Ovary (tissue), 9 donors: Measurements from ENCODE around the gene ETFA. TPM values are rescaled to one million over a fixed set of nuclear protein-coding genes. Genes with fewer than 3 reads are reported as not detected.

ENCODE experiments used
- DNase-seq, 5 donors: peaks; one replicate each; pipeline ENCODE4 v3.0.0-alpha.2; 2019 to 2020
- H3K27ac ChIP-seq, 2 donors: fragments of 200-600 bp; one replicate each; pipeline versions ENCODE4 v1.5.1 to v1.8.0; 2019 to 2022
- H3K27me3 ChIP-seq: fragments of 200-600 bp; one replicate; pipeline ENCODE4 v1.8.0; 2022
- H3K36me3 ChIP-seq: fragments of 200-600 bp; sonication (generic); one replicate; pipeline ENCODE4 v1.5.1; 2019
- H3K4me1 ChIP-seq: one replicate; pipeline ENCODE4 v1.8.1; 2013; ENCODE audit warnings: mild to moderate bottlenecking, moderate library complexity; ENCODE audit not compliant: insufficient read depth
- H3K4me3 ChIP-seq: fragments of 200-600 bp; sonication (generic); one replicate; pipeline ENCODE4 v1.5.1; 2017
- H3K9me3 ChIP-seq, 2 donors: fragments of 200-600 bp in 1 of 2; sonication (generic) in 1 of 2; one replicate each; pipeline versions ENCODE4 v1.5.1 to v1.8.1; 2013 to 2019; ENCODE audit warnings: mild to moderate bottlenecking in 1 of 2, moderate library complexity in 1 of 2
- CTCF ChIP-seq, 3 donors: fragments of 450-650 bp in 2 of 3; fragments of 200-600 bp in 1 of 3; IDR thresholded peaks; one replicate each; pipeline versions ENCODE4 v1.5.1 to v1.8.0; 2016 to 2022; ENCODE audit warnings: antibody characterized with exemption in 3 of 3, mild to moderate bottlenecking in 1 of 3
- EP300 ChIP-seq: sonication (generic); formaldehyde crosslinking; IDR thresholded peaks from one replicate; pipeline ENCODE4 v1.6.1; 2017; ENCODE audit warnings: antibody characterized with exemption
- POLR2A ChIP-seq: fragments of 450-650 bp; IDR thresholded peaks from one replicate; pipeline ENCODE4 v1.6.1; 2017; ENCODE audit warnings: antibody characterized with exemption, mild to moderate bottlenecking, moderate library complexity
- WGBS, 3 donors: extraction: QIAGEN DNeasy Blood & Tissue Kit in 1 of 3; methylation state at CpG; one replicate each; pipeline versions ENCODE4 v1.1.5 to v1.1.7; 2013 to 2017; 5-methylcytosine and 5-hydroxymethylcytosine counted together
- intact Hi-C, 4 donors: fragments of 100-400 bp; cut with DNase I; formaldehyde crosslinking; loops; one replicate each; pipeline versions ENCODE4 v1.11.0 to v1.15.1; 2022 to 2023
- polyA plus RNA-seq, 2 donors: library from polyadenylated mRNA; stranded (reverse); fragments of 200-250 nt in 1 of 2; fragments of 350-450 nt in 1 of 2; fragmentation: Illumina TruSeq in 1 of 2; extraction: RNeasy Lipid Tissue Mini Kit (QIAGEN cat#74804) in 1 of 2; gene quantifications; one replicate each; pipeline ENCODE4 v1.2.3, GENCODE V29; 2013 to 2014
- total RNA-seq, 7 donors: library from RNA; depleted of rRNA in 2 of 7; stranded (reverse); fragments of >200 nt in 2 of 7; fragmentation: NEBNext Ultra II Directional in 3 of 7; extraction: Animal tissue kit (Norgen Biotek cat#: 25700) in 3 of 7; gene quantifications; one replicate each; pipeline versions ENCODE4 v1.1.0 to v1.2.4, GENCODE V29; 2016 to 2023
- donor health status: DM: no; HTN: no; CAD: no; lungs with moderate emphysema.
- donor health status: DM: no; HTN: no; CAD: no.
- donor health status: Bipolar disorder and iron deficiency.
- donor health status: DM: yes; HTN: yes; CAD: no.
- donor health status: DM: no; HTN: no; CAD: no.
- donor health status: DM: yes; HTN: yes; CAD: no.

The ETFA gene
- total and polyA plus RNA-seq, 9 donors, result 45.8 to 97.4 (median 71.7) TPM

DNA sequence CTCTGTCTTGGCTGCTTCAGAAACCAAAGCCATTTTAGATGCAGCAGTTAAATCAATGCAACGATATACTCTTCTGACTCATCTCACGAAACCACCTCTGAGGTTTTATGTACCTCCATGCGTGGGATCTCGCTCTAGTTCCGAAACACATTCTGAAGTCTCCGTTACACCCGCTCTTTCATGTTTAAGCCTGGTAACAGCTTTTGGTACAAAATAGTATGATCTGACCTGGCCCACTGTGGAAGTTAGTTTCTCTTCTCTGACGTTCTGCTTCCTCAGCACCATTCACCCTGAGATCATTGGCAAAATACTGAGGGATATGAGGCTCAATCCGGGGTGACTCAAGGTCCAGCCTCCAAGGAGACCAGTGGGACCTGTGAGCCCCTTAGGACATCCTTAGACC is 129.6 kb downstream of the ETFA start:
- intact Hi-C loops, result no loop called here
- TF ChIP-seq POLR2A, result no peak
- TF ChIP-seq CTCF (IDR thresholded peaks at IDR 0.05), result no peak
- TF ChIP-seq EP300, result no peak
- no peak overlapping the region for H3K27ac ChIP-seq
- WGBS, 3 donors, result 88 to 93% (median 88%) methylated on average over 9 of the region's 9 CpGs
- no peaks in the 10 kb centered on the region for H3K27me3 ChIP-seq
- no peaks in the 10 kb centered on the region for H3K36me3 ChIP-seq
- no peak overlapping the region for H3K4me3 ChIP-seq
- DNase-seq, result no peak
- no peaks in the 10 kb centered on the region for H3K9me3 ChIP-seq
- no peaks in the 10 kb centered on the region for H3K4me1 ChIP-seq

- intact Hi-C loops, result no loop called here
- Histone ChIP-seq H3K4me3 (no peak overlapping the region), H3K9me3 (no peaks in the 10 kb centered on the region), H3K4me1 (no peaks in the 10 kb centered on the region), H3K27me3 (no peaks in the 10 kb centered on the region), H3K36me3 (no peaks in the 10 kb centered on the region), H3K27ac (no peak overlapping the region)
- WGBS, 3 donors, result 91 to 97% (median 94%) methylated on average over 7 of the region's 7 CpGs
- no peak for DNase-seq
- no peak for TF ChIP-seq CTCF (IDR thresholded peaks at IDR 0.05)
These were observed 130.9 kb downstream of the ETFA start for GRCh38 chr15:76180321-76180720.

DNA sequence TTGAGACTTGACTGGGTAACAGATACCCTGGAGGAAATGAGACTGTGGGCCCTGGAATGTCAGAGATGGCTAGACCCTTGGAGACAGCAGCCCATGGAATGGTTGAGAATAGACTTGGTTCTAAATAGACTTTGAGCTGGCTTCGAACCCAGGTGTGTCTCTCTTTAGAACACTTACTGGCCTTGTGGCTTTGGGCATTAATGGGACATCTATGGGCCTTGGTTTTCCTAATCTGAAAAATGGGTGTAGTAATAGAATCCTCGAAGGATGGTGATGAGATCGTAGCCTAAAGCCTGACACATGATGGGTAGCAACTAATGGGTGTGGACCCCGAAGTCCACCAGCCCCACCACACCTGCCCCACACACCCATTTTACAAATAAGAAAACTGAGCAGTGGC is 132.2 kb downstream of the ETFA start:
- WGBS, 3 donors, result 94 to 100% (median 96%) methylated on average over 4 of the region's 4 CpGs
- Histone ChIP-seq H3K4me3 (no peak overlapping the region), H3K27me3 (no peaks in the 10 kb centered on the region), H3K36me3 (no peaks in the 10 kb centered on the region), H3K27ac (no peak overlapping the region), H3K9me3 (no peaks in the 10 kb centered on the region), H3K4me1 (no peaks in the 10 kb centered on the region)
- TF ChIP-seq CTCF (IDR thresholded peaks at IDR 0.05) (no peak), EP300 (no peak), POLR2A (no peak)
- no peak for DNase-seq
- intact Hi-C loops, result no loop called here

GRCh38 chr15:76178296-76179000 is 132.8 kb downstream of the ETFA start:
- intact Hi-C loops, result no loop called here
- Histone ChIP-seq H3K27ac (no peak overlapping the region), H3K27me3 (no peaks in the 10 kb centered on the region), H3K9me3 (no peaks in the 10 kb centered on the region), H3K4me1 (no peaks in the 10 kb centered on the region), H3K4me3 (no peak overlapping the region), H3K36me3 (no peaks in the 10 kb centered on the region)
- no peak for DNase-seq
- WGBS, 3 donors, result 12 to 21% (median 16%) methylated on average over 20 to 21 of the region's 21 CpGs
- TF ChIP-seq EP300 (no peak), POLR2A (no peak), CTCF (IDR thresholded peaks at IDR 0.05) (no peak)
